NCI-H1417 treated with DMSO at 0.1 percent for 48 hours (cell line): ENCODE data around the gene VCY1B.
"Not testable (repeated sequence)": the region's sequence is repeated elsewhere in the genome, so short reads cannot be mapped to it uniquely, and the experiment has no call there.

Experiments
- DNase-seq: peaks from one replicate; lab custom pipeline; 2025; lab: John Stamatoyannopoulos, UW

Gene VCY1B

GRCh38 chrY:14055927-14056326, at the start of gene VCY1B:
VCY1B (plus strand) TSS chrY:14056227; CDS start chrY:14056290, 63 bp downstream.
- not testable (repeated sequence) for DNase-seq

GRCh38 chrY:14011916-14012315, 44.1 kb upstream of the VCY1B start:
- DNase-seq, result not testable (repeated sequence)

- DNase-seq, result not testable (repeated sequence)
Measured at GRCh38 chrY:14030395-14030794, 25.6 kb upstream of the VCY1B start.

GRCh38 chrY:14085877-14086276, 29.9 kb downstream of the VCY1B start:
- DNase-seq, result no peak
